Breast epithelium (tissue), 3 donors: Measurements from ENCODE around the gene ATP2C2.

Source experiments
- POLR2A ChIP-seq: fragments of 450-650 bp; IDR thresholded peaks from one replicate; pipeline ENCODE4 v1.6.1; 2016; ENCODE audit warnings: antibody characterized with exemption, mild to moderate bottlenecking, moderate library complexity
- TF ChIP-seq, protein P1 (sequence below), 3 donors: fragments of 450-650 bp; IDR thresholded peaks; one replicate each; pipeline ENCODE4 v1.5.1; 2016 to 2017; ENCODE audit warnings: antibody characterized with exemption in 3 of 3, mild to moderate bottlenecking in 3 of 3, moderate library complexity in 3 of 3

DNA sequence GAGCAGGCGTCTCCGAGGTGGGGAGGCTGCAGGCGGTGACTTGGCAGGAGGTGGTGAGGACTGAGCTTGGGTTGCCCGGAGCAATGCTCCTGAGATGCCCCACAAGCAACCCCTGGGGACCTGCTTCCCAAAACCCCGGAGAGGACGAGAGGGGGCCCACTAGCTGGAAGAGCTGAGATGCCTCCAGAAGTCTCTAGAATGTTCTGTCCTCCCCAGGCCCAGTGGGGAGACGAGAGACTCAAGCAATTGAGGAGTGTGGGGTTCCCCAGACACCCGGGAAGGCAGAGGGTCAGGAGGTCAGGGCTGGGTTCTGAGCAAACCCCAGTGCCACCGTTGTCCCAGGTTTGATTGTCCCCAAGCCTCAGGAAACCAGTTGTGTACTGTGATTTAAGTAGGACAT lies 21.2 kb upstream of the ATP2C2 start:
- no peak for TF ChIP-seq POLR2A
- TF ChIP-seq, protein P1, sequence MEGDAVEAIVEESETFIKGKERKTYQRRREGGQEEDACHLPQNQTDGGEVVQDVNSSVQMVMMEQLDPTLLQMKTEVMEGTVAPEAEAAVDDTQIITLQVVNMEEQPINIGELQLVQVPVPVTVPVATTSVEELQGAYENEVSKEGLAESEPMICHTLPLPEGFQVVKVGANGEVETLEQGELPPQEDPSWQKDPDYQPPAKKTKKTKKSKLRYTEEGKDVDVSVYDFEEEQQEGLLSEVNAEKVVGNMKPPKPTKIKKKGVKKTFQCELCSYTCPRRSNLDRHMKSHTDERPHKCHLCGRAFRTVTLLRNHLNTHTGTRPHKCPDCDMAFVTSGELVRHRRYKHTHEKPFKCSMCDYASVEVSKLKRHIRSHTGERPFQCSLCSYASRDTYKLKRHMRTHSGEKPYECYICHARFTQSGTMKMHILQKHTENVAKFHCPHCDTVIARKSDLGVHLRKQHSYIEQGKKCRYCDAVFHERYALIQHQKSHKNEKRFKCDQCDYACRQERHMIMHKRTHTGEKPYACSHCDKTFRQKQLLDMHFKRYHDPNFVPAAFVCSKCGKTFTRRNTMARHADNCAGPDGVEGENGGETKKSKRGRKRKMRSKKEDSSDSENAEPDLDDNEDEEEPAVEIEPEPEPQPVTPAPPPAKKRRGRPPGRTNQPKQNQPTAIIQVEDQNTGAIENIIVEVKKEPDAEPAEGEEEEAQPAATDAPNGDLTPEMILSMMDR (IDR thresholded peaks at IDR 0.05) = no peak
